Esophagus squamous epithelium (tissue), 5 donors: ENCODE data around the gene NAP1L4. TPM values are rescaled to one million over a fixed set of nuclear protein-coding genes. Genes with fewer than 3 reads are reported as not detected.

Experiments
- DNase-seq: peaks from one replicate; lab custom pipeline; 2025; lab: John Stamatoyannopoulos, UW
- H3K27ac ChIP-seq, 4 donors: fragments of 200-600 bp; sonication (generic); one replicate each; pipeline ENCODE4 v1.5.1; 2016 to 2019; ENCODE audit warnings: mild to moderate bottlenecking in 1 of 4
- H3K27me3 ChIP-seq, 4 donors: fragments of 200-600 bp; sonication (generic); 1 replicate in 3 of 4; 2 replicates in 1 of 4; pipeline versions ENCODE4 v1.5.1 to v1.6.0; 2017 to 2021; ENCODE audit warnings: antibody characterized with exemption in 1 of 4
- H3K36me3 ChIP-seq, 3 donors: fragments of 200-600 bp; sonication (generic); one replicate each; pipeline ENCODE4 v1.5.1; 2016 to 2019
- H3K4me1 ChIP-seq, 3 donors: fragments of 200-600 bp; sonication (generic); one replicate each; pipeline ENCODE4 v1.5.1; 2017 to 2019
- H3K4me3 ChIP-seq, 4 donors: fragments of 200-600 bp; sonication (generic); 1 replicate in 3 of 4; 2 replicates in 1 of 4; pipeline ENCODE4 v1.5.1; 2016 to 2019; ENCODE audit warnings: mild to moderate bottlenecking in 2 of 4, moderate library complexity in 1 of 4
- H3K9me3 ChIP-seq, 3 donors: fragments of 200-600 bp; sonication (generic); one replicate each; pipeline ENCODE4 v1.5.1; 2016 to 2019
- POLR2A ChIP-seq, 4 donors: fragments of 450-650 bp; IDR thresholded peaks; one replicate each; pipeline ENCODE4 v1.6.1; 2017; ENCODE audit warnings: antibody characterized with exemption in 4 of 4, mild to moderate bottlenecking in 4 of 4, moderate library complexity in 3 of 4
- WGBS, 2 donors: methylation state at CpG; one replicate each; pipeline ENCODE4 v1.1.5; 2018; 5-methylcytosine and 5-hydroxymethylcytosine counted together
- intact Hi-C: fragments of 100-400 bp; cut with DNase I; formaldehyde crosslinking; loops from one replicate; pipeline ENCODE4 v1.15.0; 2022
- total RNA-seq, 4 donors: library from RNA; depleted of rRNA; stranded (reverse); fragments of >200 nt; gene quantifications; one replicate each; pipeline ENCODE4 v1.1.0, GENCODE V29; 2016
- TF ChIP-seq, protein P1 (sequence below), 6 experiments: fragments of 450-650 bp in 4 of 6; fragments of 200-600 bp in 2 of 6; sonication (generic) in 2 of 6; IDR thresholded peaks; one replicate each; pipeline ENCODE4 v1.5.1; 2016 to 2019; ENCODE audit warnings: antibody characterized with exemption in 6 of 6, mild to moderate bottlenecking in 4 of 6, moderate library complexity in 4 of 6
- donor health status: DM: yes; HTN: yes; CAD: no.

The NAP1L4 gene
- total RNA-seq, 4 donors from 2014 or later: 108 to 140 (median 121) TPM

DNA sequence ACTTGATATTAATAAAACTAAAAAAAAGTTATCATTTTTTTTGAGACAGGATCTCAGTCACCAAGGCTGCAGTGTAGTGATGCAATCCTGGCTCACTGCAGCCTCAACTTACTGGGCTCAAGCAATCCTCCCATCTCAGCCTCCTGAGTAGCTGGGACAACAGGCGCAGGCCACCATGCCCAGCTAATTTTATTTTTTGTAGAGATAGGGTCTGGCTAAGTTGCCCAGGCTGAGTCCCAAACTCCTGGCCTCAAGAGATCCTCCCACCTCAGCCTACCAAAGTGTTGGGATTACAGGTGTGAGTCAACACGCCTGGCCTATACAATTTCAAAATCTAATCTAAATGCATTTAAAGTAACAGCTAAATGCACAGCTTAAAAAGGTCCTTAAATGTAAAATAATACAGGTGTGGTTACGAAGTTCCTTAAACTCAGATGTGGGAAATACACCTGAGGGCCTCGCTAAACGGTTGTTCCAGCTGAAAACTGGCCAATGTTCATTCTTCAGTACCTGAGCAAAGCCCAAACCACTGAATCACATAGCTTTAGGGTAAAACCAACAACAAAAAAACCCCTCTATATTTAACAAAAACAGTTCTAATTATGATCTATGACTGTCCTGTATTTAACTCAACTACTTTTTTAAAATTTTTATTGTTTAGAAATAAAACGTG, 11.8 kb downstream of the NAP1L4 start:
- Histone ChIP-seq H3K4me3 (no peak overlapping the region), H3K27me3 (no peaks in the 10 kb centered on the region), H3K27ac (no peak overlapping the region), H3K4me1 (peaks cover 4 to 71% (median 22%) of the 10 kb centered on the region in 3 donors), H3K9me3 (no peaks in the 10 kb centered on the region), H3K36me3 (peaks cover 3 to 48% (median 13%) of the 10 kb centered on the region in 3 donors)
- TF ChIP-seq POLR2A (IDR thresholded peaks at IDR 0.05): no peak
- WGBS, 2 donors: 34 to 42% methylated on average over 6 of the region's 6 CpGs
- no peak for DNase-seq
- intact Hi-C loops: no loop called here

DNA sequence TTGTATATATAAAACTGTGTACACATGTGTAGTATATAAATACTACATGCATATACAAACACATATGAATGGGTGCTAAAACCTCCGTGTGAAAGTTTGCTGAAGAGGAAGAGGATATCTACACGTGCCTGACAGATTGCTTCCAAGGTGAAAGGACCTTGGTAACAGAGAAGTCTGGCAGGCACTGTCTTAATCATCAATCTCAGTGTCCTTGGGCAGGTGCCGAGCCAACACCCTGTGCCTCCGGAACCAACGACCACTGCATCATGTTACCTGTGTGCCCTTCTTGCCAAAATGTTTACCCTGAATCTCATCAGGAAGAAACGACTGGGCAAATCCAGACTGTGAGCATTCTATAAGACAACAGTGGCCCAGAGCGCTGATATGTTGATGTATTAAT, 15.0 kb downstream of the NAP1L4 start:
- Histone ChIP-seq H3K9me3 (no peaks in the 10 kb centered on the region), H3K4me3 (no peak overlapping the region), H3K27me3 (no peaks in the 10 kb centered on the region), H3K4me1 (peaks cover 0 to 40% (median 7%) of the 10 kb centered on the region in 3 donors), H3K27ac (no peak overlapping the region), H3K36me3 (peaks cover 9 to 74% (median 40%) of the 10 kb centered on the region in 3 donors)
- intact Hi-C loops: no loop called here
- 46 to 61% methylated on average over 7 of the region's 7 CpGs for WGBS, 2 donors
- DNase-seq: no peak
- TF ChIP-seq, protein P1, sequence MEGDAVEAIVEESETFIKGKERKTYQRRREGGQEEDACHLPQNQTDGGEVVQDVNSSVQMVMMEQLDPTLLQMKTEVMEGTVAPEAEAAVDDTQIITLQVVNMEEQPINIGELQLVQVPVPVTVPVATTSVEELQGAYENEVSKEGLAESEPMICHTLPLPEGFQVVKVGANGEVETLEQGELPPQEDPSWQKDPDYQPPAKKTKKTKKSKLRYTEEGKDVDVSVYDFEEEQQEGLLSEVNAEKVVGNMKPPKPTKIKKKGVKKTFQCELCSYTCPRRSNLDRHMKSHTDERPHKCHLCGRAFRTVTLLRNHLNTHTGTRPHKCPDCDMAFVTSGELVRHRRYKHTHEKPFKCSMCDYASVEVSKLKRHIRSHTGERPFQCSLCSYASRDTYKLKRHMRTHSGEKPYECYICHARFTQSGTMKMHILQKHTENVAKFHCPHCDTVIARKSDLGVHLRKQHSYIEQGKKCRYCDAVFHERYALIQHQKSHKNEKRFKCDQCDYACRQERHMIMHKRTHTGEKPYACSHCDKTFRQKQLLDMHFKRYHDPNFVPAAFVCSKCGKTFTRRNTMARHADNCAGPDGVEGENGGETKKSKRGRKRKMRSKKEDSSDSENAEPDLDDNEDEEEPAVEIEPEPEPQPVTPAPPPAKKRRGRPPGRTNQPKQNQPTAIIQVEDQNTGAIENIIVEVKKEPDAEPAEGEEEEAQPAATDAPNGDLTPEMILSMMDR (IDR thresholded peaks at IDR 0.05): no peak
- TF ChIP-seq POLR2A (IDR thresholded peaks at IDR 0.05): no peak

DNA sequence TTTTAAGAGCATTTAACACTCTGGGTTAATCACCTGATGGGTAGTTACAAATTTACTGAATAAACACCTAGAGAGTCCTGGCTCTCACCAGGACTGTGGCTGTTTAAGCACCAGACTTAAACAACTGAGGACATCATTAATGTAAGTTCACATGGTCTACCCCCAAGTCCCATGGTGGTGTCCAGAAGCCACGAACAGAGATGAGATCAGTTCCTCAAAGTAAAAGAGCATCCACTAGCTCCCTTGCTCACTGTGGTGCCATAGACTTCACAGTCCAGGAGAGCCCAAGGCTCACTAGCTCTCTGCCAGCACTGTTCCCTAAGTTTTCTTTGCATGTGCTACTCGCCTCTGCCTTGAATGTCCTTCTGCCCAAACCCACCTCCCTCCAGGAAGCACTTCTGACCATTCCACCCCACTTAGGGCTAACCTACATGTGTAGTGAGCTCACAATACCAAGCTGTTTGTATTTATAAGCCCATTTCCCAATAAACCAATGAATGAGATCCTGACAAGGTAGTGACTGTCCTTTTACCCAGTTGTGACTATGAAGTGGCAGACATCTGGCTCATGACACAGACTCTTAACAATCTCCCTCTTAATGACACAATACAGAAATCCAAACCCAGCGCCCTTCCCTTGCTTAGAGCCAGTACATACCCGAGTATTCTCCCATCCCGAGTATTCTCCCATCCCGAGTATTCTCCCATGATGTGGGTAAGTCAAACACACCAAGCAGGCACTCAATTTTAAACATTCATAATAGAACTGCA, 15.7 kb downstream of the NAP1L4 start:
- no peak for TF ChIP-seq POLR2A (IDR thresholded peaks at IDR 0.05)
- TF ChIP-seq, protein P1 (IDR thresholded peaks at IDR 0.05): no peak
- peaks cover 9 to 80% (median 47%) of the 10 kb centered on the region in 3 donors for H3K36me3 ChIP-seq
- no peak overlapping the region for H3K27ac ChIP-seq
- H3K4me1 ChIP-seq: peaks cover 0 to 33% (median 3%) of the 10 kb centered on the region in 3 donors
- intact Hi-C loops: no loop called here
- H3K4me3 ChIP-seq: no peak overlapping the region
- H3K27me3 ChIP-seq: no peaks in the 10 kb centered on the region
- no peak for DNase-seq
- 79 to 86% methylated on average over 6 of the region's 6 CpGs for WGBS, 2 donors
- no peaks in the 10 kb centered on the region for H3K9me3 ChIP-seq

DNA sequence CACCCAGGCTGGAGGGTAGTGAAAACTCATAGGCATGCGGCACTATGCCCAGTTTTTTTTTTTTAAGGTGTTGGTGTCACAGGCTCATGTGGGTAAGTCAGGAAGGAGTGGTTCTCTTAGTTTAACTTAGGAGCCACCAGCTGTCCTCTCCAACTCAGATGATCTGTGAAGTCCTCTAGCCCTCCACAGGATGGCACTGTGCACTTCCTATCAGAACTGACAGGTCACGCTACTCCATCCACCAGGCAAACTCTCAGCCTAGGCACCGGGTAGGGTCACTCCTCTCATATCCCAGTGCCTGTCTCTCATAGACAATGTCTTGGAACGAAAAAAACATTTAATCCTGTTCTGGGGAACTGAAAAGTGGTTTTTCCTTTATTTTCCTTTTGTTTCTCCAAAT, 16.5 kb downstream of the NAP1L4 start:
- H3K27ac ChIP-seq: no peak overlapping the region
- no peak overlapping the region for H3K4me3 ChIP-seq
- peaks cover 9 to 89% (median 55%) of the 10 kb centered on the region in 3 donors for H3K36me3 ChIP-seq
- TF ChIP-seq, protein P1 (IDR thresholded peaks at IDR 0.05): peak in 5 of 6 experiments; percentile 15 to 66 (median 43)
- no peak for TF ChIP-seq POLR2A (IDR thresholded peaks at IDR 0.05)
- H3K9me3 ChIP-seq: no peaks in the 10 kb centered on the region
- intact Hi-C loops: no loop called here
- H3K4me1 ChIP-seq: peaks cover 0 to 24% (median 3%) of the 10 kb centered on the region in 3 donors
- 72 to 81% methylated on average over 3 to 4 of the region's 4 CpGs for WGBS, 2 donors
- no peak for DNase-seq
- H3K27me3 ChIP-seq: no peaks in the 10 kb centered on the region

DNA sequence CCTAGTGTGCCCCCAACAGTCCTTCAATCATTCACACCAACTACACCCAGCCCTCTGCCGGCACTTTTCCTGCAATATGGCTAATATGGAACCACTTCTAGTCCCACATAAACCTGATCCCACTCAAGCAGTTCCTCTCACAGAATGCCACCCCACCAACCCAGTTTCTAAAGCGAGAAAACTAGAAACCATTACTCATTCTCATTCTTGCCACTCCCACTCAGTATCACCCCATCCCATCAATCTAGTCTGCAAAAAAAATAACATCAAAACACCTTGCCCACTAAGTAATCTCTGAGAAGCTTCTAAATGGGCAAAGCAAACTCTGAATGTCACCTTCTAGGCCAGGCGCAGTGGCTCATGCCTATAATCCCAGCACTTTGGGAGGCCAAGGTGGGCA, 17.9 kb downstream of the NAP1L4 start:
- Histone ChIP-seq H3K4me1 (peaks cover 0 to 16% (median 0%) of the 10 kb centered on the region in 3 donors), H3K4me3 (no peak overlapping the region), H3K36me3 (peaks cover 9 to 100% (median 66%) of the 10 kb centered on the region in 3 donors), H3K27me3 (no peaks in the 10 kb centered on the region), H3K9me3 (no peaks in the 10 kb centered on the region), H3K27ac (no peak overlapping the region)
- TF ChIP-seq, protein P1 (IDR thresholded peaks at IDR 0.05): no peak
- no peak for TF ChIP-seq POLR2A (IDR thresholded peaks at IDR 0.05)
- no peak for DNase-seq
- 83 to 88% methylated on average over 3 of the region's 3 CpGs for WGBS, 2 donors
- intact Hi-C loops: no loop called here
